Coronary artery (tissue), 2 donors: ENCODE data around the gene ZNF511.

ENCODE experiments used
- DNase-seq: peaks from one replicate; pipeline ENCODE4 v3.0.0-alpha.2; 2017; ENCODE audit warnings: low spot score
- H3K27ac ChIP-seq, 2 donors: fragments of 200-600 bp; sonication (generic); one replicate each; pipeline ENCODE4 v1.5.1; 2016 to 2019
- H3K4me3 ChIP-seq: fragments of 200-600 bp; sonication (generic); 2 replicates; pipeline ENCODE4 v1.5.1; 2016; ENCODE audit warnings: mild to moderate bottlenecking, moderate library complexity
- TF ChIP-seq, protein P1 (sequence below): fragments of 200-600 bp; sonication (generic); IDR thresholded peaks from one replicate; pipeline ENCODE4 v1.5.1; 2019; ENCODE audit warnings: antibody characterized with exemption

The ZNF511 gene

DNA sequence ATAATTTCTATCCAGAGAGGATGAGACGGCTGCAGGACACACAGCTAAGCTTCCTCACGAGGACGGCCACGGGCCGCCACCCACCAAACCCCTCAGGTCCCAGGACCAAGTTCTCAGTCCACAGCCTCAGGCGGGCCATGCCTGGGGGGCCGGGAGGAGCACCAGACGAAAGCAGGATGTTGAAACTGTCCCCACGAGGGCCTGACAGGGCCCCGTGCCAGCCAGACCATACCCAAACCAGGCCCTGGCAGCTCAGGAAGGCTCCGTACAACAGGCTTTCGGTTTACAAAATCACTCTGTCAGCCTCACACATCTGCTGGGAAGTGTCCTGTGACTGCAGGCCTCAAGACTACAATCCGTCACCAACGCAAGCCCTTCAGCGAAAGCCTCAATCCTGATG, 14.5 kb upstream of the ZNF511 start:
- H3K4me3 ChIP-seq, result no peak overlapping the region
- TF ChIP-seq, protein P1, sequence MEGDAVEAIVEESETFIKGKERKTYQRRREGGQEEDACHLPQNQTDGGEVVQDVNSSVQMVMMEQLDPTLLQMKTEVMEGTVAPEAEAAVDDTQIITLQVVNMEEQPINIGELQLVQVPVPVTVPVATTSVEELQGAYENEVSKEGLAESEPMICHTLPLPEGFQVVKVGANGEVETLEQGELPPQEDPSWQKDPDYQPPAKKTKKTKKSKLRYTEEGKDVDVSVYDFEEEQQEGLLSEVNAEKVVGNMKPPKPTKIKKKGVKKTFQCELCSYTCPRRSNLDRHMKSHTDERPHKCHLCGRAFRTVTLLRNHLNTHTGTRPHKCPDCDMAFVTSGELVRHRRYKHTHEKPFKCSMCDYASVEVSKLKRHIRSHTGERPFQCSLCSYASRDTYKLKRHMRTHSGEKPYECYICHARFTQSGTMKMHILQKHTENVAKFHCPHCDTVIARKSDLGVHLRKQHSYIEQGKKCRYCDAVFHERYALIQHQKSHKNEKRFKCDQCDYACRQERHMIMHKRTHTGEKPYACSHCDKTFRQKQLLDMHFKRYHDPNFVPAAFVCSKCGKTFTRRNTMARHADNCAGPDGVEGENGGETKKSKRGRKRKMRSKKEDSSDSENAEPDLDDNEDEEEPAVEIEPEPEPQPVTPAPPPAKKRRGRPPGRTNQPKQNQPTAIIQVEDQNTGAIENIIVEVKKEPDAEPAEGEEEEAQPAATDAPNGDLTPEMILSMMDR, result no peak
- no peak overlapping the region for H3K27ac ChIP-seq
- DNase-seq, result no peak

DNA sequence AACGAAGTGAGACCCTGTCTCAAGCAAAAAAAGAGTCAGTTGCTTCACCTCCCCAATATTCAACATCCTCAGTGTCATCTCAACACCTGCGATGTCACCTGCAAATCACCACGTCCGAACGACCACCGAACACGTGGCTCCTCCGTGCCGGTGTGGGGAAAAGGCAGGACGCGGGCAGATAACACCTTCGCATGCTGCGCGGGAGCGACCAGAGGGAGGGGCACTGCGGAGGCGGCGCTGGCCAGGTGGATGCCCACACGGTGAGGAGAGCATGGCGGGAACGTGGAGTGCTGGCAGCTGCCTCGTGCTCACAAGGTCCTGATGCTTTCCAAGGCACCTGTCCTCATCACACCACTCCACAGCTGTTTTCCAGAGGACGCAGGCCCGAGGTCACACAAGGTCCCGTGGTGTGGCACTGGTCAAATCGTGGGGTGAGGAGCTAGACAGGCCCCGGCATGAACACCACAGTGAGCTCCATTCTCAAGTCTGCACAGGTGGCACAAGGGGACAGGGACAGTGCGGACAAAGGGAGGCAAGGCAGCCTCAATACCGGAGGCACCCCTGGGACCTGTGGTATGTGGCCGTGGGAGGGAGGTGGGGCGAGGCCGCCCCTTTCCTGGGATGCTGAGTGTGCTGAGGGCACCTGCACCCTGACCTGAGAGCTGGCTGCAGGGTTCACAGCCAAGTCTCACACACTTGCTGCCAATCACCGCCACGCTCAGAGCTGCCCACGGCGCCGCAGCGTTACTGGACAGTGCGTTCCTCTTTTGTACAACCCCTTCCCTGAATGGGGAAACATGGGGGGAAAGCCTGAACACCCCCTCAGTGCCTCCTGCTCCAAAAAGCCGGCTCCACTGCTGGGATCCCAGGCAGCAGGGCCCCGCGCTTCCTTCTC, 13.0 kb upstream of the ZNF511 start:
- DNase-seq, result no peak
- Histone ChIP-seq H3K4me3 (no peak overlapping the region), H3K27ac (no peak overlapping the region)
- TF ChIP-seq, protein P1, result no peak

DNA sequence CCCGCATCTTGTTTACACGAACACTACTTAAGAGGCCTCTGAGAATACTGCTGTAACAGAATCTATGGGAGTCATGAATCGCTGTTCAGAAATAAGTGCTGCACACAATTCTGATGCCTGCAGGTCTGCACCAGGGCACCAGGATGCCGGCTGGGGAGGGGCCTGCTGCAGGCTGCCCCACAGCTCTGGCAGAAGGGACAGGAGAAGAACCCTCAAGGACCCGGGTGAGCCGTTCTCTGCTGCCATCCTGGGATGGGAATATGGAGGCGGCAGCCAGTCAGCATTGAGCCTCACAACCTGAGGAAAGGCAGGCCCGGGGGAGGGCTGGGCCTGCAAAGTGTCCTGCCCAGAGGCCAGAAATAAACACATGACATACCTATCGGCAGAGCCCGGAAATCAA, 11.2 kb upstream of the ZNF511 start:
- DNase-seq, result no peak
- Histone ChIP-seq H3K4me3 (no peak overlapping the region), H3K27ac (no peak overlapping the region)
- TF ChIP-seq, protein P1, result no peak

DNA sequence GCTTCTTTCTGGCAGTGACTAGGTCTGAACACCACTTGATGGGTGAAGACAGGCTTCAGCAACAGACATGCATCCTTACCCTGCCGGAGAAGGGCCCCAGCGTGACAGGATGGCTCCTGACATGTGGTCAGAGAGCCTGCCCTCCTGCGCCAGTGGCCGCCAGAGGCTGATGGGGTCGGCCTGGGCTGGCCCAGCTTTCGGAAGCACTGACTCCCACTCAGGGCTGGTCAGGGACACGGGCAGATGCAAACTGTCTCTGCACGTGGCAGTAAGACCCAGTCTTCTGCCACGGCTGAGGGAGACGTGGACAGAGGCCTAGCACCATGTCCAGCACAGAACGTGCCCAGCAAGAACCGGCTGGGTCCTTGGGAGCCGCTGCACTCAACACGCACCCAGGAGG, 10.2 kb upstream of the ZNF511 start:
- DNase-seq, result no peak
- TF ChIP-seq, protein P1, result no peak
- H3K4me3 ChIP-seq, result no peak overlapping the region
- H3K27ac ChIP-seq, result no peak overlapping the region

DNA sequence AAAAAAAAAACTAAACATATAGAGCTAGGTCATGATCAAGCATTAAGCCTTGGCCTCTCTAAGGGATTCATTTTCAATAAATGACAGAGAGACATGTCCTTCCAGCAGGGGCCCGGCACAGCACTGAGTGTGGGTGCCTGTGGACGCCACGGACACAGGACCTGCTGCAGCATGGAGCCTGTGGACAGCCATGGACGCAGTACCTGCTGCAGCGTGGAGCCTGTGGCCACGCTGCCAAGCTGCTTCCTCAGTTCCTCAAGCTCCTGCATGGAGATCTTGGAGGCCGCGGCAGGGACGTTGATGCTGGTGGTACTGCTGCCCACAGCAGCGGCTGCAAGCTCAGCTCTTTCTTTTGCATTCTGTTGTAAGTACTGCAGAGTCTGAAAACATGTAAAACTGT, 9.5 kb upstream of the ZNF511 start:
- H3K4me3 ChIP-seq, result no peak overlapping the region
- TF ChIP-seq, protein P1, result no peak
- H3K27ac ChIP-seq, result no peak overlapping the region
- no peak for DNase-seq

DNA sequence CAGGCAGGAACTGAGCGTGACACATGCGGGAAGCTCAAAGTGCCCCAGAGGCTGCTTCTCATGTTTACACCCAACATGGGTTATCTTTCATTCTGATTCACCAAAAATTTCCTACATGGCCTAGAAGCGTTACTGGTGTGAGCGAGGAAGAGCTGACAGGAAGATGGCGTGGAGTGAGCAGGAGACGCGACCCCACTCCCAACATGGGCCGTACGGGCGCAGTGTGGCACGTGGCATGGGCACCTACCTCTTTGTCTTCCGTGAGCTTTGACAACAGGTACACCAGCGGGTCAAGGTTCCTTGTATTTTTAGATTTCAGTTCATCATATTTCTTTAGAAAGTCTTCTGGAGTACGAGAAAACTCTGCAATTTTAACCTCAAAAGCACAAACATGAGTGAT, 9.0 kb upstream of the ZNF511 start:
- no peak overlapping the region for H3K27ac ChIP-seq
- TF ChIP-seq, protein P1, result no peak
- DNase-seq, result no peak
- H3K4me3 ChIP-seq, result no peak overlapping the region

DNA sequence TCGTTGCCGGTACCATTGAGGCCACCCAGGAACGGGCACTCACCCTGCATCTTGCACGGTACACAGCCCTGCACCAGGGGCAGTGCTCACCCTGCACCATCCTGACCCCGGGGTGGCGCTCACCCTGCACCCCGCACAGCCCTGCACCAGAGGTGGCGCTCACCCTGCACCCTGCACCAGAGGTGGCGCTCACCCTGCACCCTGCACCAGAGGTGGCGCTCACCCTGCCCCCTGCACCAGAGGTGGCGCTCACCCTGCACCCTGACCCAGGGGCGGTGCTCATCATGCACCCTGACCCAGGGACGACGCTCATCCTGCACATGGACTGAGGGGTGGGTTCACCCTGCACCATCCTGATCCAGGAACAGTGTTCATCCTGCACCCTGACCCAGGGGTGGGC, 6.5 kb upstream of the ZNF511 start:
- no peak for DNase-seq
- H3K27ac ChIP-seq, result no peak overlapping the region
- no peak overlapping the region for H3K4me3 ChIP-seq
- TF ChIP-seq, protein P1, result no peak
